ENCODE data around the gene ADGRA1.

ADGRA1 gene

DNA sequence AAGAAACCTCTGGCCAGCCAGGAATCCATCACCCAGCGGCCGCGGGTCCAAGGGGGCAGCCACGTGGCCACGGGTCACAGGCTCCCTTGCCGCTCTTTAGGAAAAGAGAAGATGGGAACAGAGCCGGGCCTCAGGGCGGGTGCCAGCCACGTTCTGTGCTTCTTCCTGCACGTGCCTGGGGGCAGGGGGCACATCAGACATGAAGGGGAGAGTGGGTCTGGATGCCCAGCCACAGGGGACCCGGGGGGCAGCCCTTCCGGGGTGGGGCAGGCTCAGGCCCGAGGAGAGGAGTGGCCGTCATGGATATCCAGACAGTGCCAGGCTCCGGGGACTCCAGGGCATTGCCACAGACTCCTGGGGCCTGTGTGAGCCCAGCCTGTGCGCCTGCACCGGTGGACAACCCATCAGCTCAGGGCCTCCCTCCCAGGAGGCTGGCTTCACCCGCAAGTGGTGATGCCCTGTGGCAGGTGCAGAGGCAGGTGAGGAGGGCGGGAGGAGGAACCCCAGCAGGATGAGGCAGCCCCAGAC, 31.0 kb upstream of the ADGRA1 start:
- DNase-seq, result no peak

DNA sequence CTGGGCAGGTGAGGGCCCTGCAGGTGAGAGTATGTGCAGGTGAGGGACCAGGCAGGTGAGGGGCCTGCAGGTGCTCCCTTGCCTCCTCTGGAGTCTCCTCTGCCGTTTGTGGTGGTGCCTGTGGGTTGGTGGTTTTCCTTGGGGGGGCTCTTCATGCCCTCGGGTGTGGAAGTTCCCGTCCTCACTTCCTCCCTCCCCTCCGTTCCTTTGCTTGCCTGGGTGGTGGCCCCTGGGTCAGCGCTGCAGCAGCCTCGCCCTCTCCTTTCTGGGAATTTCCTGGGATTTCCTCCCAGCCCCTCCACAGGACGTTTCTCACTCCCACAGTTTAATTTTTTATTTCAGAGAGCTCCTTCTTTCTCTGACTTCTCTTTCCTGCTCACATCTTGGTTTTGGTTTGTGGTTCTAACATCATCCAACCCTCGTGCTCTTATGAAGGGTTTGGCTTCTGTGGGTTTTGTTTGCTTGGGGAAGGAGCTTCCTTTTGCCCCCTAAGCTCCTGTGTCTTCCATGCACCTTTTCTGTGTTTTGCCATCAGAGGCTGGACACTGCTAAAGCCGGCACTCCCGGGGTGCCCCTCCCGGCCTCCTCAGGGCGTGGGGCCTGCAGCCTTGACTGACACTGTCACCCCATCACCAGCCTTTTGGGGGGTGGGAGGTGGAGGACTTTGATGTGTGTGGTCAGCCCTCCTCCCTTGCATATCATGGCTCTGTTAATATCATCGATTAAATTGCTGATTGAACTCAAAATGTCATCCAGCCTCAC, 29.2 kb upstream of the ADGRA1 start:
- no peak for DNase-seq

DNA sequence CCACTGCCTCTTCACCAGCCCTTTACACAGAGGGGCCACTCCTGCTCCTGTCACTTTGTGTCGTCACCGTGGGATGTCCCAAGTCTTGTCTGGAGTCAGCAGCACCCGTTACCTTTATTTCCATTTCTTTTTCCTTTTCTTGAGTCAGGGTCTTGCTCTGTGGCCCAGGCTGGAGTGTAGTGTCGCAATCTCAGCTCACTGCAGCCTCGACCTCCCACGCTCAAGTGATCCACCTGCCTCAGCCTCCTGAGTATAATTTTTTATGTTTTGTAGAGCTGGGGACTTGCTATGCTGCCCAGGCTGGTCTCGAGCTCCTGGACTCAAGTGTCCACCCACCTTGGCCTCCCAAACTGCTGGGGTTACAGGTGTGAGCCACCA, 28.6 kb upstream of the ADGRA1 start:
- DNase-seq, result no peak

DNA sequence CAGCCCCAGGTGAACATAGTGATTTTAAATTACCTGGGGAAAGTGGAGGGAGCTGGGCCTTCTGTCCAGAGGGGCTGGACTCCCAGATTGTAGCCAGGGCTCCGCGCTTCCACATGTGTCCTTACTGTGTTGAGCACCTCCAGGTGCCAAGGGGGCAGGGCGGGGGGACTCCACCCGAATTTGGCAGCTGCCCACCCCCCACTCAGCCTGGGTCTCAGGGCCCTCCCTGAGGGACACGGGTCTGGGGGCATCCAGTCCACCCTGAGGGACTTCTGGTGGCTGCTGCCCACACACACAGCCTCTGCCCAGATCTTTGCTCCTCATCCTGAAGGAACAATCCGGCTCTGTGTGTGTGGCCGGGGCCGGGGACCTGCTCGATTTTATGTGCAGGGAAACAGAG, 28.2 kb upstream of the ADGRA1 start:
- DNase-seq, result no peak

DNA sequence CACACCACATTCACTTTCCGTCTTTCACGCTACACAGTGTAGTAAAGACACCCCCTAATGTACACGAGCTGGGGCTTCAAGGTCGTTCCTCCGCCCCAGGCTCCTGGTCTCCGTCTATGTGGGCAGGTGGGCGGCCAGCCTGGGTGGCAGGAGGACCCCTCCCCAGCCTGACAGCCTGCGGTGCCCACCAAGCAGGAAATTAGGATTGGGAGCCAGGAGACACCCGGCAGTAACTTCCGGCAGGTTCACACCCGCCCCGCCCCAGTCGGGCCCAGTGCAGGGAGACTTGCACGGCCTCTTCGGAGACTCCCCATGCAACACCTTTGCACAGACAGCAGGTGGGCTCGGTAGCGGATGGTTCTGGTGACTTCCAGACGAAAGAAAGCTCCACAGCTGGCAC, 27.7 kb upstream of the ADGRA1 start:
- DNase-seq, result no peak

DNA sequence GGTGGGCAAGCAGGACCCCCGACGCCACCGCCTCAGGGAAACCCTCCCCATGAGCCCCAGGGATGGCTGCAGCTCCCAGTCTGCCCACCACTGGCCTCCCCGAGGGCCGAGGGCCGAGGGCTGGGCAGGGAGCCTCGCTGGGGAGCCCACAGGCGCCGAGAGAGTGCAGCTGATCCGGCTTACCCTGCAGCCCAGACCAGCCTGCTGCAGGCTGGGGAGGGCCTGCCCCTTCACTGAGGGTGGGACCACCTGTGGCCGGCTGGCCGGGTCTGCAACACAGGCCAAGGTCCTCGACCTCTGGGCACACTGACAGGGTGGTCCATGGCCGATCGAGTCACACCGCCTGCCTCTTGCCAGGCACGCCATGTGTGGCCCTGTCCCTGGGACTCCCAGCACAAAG, 27.3 kb upstream of the ADGRA1 start:
- DNase-seq, result no peak

DNA sequence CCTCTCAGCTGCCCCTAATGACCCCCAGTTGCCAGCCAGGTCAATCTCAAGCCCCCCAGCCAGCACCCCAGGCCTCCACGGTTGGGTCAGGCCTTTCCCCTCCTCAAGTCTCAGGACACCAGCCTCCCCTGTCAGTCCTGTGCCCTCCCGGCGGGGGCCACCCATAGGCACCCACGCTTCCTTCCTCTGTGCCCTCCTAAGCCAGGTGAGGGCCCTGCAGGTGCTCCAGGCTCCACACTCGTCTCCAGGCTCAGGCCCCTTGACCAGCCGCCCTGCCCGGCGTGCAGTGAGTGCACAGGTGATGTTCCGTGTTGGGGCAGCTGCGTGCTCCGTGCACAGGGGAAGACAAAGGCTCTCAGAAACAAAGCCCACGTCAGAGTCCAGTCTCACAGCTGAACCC, 26.8 kb upstream of the ADGRA1 start:
- no peak for DNase-seq

DNA sequence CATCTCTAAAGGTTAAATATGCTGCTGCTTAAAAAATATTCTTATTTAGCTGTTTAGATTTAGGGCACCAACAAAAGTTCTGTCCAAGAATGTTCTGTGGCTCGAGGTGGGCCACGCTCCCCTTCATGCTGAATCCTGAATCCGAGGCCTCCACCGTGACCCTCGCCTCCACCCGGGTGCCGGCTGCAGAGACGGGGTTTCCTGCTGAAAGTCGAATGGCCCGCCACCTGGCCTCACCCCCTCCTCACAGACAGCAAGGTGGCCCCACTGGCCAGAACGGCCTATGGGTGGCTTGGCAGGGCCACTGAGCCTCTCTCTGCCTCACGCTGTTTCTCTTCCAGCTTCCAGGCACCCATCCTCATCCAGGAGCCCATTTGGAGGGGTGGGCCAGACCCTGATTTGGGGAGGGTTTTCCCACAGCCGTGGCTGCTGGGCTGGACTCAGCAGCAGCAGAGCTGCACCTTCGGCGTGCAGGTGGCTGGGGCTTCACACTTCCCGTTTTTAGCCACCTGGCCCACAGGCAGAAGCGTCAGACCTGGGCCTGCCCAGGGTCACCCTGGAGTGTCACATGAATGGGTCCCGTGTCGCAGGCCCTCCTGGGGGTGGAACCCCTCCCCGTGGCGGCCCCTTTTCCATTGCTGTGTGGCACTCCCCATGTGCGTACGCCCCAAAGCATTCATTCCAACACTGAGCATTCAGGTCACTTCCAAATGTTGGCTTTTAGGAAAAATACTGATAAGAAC, 26.3 kb upstream of the ADGRA1 start:
- DNase-seq, result no peak

DNA sequence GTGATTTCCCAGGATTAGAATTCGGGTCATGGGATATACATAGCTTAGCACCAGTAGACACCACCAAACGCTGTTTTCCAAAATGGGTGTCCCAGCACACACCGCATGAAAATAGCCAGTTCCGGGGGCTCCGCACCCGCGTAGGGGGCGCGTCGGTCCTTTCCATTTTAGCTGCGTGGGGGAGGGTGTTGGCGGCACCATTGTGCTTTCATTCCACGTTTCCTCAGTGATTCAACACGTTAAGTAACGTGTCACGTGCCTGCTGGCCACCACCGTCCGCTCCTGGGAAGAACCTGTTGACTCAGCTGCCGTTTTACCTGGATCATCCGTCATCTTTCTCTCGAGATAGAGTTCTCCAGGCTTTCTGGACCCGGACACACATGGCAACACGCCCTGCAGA, 25.6 kb upstream of the ADGRA1 start:
- no peak for DNase-seq

DNA sequence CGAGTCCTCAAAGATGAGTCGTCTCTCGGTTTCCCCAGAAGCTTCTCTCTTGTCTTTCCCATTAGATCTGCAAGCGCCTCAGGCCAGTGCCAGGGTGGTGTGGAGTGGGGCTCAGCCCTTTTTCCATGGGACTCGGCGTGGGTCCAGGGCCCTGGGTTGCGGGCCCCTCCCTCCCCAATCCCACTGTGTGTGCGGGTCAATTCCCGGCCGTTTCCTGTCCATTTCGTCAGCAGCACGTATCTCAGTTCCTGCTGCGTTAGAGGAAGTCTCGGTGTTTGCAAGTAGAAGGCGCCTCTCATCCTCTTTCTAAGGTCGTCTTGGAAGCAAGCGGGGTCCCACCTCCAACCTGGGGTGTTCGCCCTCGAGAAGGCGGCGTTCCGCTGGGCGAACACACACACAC, 25.1 kb upstream of the ADGRA1 start:
- no peak for DNase-seq

DNA sequence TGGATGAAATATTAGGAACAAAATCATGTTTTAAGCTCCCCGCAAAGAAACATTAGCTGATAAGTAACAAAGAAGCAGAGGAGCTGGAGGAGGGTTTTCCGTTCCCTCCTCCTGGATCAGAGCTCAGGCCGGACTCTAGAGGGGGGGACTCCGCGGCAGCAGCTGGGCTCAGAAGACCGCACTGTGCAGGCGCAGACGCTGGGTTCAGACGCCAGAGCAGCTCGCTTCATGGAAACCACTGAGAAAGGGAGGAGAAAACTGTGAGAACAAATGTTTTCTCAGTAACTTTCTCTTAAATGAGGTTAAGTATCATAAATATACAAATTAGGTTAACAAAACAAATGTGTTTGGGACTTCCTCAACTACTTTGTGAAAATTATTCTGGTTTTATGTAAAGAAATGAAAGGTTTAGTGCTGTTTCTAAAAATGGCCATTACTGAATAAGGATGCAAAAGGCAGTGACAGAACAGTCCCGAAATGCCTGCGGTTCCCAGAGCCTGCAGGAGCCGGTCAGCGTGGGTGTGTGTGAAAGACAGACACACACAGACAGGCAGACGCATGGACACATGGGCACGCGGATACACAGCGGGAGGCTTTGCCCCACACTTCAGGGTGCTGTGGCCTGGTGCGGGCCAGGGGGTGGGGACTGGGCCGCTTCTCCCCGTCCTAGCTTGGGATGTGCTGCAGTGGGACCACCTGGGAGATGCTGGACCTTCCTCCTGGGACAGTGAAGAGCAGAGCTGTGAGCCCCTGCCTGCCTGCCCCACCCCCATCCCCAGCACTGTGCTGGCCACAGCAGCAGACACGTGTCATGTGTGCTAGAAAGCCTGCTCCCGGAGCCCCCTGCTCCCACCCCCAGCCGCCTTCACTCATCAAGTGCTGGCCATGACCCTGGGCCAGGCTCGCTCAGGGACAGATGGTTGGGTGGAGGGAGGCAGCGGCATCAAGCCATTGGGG, 20.3 kb upstream of the ADGRA1 start:
- DNase-seq, result no peak

DNA sequence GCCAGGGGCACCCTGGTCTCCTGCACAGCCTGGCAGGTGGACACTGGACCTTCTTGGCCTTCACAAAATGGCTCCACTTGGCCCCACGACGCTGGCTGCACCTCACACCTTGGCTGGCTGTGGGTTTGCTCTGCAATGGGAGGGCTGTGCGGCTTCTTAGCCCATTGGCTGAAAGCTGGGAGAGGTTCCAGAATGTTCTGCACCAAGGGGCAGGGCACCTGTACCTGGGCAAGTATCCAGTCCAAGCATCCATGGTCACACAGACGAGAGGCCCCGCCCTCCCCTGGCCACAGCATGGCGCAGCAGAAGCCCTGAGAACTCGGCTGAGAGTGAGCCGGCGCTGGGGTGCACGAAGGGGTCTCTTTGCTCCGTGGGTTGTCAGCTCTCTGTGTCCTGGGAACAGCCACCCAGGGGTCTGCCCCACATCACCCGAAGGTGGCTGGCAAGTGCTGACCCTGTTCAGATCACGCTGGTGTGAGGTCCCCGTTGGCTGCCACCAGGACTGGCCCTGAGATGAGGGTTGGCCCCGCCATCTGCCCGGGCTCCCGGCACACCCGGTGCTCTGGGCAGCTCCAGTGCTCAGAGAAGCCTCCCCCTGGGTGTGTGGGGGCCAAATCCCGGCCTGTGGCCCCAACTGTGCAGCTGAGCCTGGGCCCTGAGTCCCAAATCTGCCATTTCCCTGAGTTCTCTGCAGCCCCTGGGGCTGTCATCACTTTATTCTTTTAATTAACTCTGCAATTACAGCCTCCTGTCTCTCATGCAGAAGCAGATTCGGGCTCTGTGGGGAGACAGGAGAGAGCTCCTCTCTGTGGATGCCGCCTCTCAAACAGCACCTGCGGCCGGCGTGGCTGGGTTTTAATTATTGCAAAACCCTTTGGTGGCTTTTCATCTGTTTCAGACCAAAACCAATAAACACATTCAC, 19.4 kb upstream of the ADGRA1 start:
- DNase-seq, result no peak

DNA sequence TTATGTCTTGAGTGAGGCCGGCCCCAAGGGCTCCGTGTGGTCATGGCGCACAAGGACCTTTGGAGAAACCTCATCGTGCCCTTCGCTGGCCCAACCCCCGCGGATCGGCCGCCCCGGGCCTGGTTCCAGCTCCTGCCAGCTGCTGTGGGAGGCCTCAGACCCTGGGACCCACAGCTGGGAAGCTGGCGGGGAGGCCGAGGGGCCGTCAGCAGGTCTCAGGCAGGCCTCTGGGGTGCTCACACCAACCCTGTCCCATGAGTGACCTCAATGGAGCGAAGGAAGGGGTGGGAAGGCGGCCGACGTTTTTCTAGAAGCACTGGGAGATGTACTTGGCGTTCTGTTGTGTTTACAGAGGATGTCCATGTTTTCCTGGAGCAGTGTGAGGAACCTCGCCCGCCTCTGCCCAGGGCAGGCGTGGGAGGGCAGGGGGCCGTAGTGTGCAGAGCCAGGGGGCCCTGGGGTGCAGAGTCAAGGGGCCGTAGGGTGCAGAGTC, 18.6 kb upstream of the ADGRA1 start:
- no peak for DNase-seq

DNA sequence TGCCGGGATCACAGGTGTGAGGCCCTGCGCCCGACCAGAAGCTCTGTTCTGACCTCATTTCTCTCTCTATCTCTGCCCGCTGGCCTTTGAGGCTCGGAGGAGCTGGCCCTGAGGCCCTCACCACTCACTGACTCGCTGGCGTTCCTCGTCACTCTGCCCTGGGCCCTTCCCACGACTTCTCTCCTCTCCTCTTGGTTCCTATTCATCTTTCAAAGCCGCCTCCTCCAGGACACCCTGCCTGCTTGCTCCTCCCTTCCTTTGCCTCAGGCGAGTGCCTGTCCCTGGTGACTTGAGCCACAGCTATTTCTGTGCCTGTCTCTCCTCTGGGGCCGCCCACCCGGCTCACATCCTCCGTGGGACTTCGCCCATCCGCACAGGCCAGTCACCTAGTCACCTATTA, 17.3 kb upstream of the ADGRA1 start:
- no peak for DNase-seq

DNA sequence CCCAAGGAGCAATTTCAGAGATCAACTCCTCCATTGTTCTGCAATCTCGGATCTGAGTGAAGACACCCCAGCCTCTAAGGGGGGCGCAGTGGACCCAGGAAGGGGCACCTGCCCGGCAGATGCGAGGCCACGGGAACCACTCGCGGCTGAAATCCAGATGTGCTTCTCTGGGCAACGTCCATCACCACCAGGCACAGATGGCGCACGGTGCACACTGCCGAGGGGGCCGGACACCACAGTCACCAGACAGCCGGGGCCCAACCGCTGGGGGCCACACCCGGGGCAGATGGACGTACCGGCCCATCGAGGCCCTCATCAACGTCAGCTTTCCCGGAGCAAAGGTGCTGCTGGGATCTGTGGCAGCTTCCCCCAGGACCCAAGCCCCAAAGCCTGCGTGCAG, 16.9 kb upstream of the ADGRA1 start:
- DNase-seq, result no peak

DNA sequence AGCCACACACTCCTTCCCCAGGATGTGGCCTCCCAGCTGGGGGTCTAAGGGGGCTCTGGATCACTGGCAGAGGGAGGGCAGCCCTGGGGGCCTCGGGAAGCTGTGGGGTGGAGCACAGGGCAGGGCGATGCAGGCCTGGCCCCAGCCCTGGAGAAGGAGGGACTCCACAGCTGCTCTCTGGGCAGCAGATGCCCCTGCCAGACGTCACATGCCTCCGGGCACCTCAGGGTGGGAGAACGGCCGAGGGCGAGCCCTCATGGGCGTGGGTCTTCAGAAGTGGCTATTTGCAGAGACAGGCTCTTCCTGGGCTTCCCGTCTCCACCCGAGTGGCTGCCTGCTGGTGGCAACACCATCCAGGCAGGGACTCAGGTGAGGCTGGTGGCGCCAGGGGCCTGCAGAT, 16.0 kb upstream of the ADGRA1 start:
- no peak for DNase-seq

DNA sequence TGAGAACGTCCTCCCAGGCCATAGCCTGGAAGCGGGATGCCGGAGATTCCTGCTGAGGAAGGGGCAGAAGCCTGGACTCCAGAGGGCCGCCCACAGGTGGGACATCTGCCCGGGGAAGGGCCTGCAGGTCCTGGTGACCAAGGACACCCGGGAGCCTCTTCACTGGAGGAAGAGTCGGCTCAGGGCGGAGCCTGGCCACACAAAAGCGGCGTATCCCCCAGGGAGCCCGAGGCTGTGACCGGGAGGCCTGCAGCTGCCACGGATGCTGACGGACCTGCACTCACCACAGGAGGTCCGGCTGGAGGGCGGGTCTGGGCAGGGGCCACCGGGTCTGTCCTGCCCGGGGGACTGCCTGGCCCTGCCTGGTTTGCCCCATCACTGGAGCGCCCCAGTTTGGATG, 15.5 kb upstream of the ADGRA1 start:
- no peak for DNase-seq

DNA sequence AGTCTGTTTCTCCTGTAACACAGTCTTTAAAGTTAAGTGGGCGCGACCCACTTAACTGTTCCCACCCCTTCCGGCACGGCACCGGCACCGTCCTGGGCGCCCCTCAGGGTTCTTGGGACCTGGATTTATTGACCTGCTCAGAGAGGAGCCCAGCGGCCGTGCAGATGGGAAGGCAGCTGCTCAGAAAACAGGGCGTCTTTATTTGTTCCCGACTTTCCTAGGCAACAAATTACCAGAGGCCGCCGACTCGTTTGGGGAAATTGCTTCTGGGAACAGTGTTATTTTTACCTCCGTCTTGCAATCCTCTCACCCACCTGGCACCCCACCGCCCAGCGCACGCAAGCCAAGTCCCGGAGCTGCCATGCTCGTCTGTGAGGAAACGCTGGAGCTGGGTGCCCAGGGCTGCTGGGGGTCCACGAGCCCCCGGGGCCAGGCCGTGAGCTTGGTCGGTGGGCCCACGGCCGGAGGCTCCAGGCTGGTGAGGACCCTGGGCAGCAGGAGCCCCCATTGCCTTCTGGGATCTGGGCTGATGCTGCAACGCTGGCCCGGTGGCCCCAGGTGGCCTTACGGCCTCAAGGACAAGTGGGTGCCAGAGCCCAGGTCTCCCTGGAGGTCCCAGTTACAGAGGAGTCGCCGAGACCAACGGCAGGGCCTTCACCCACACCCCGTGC, 14.9 kb upstream of the ADGRA1 start:
- no peak for DNase-seq

DNA sequence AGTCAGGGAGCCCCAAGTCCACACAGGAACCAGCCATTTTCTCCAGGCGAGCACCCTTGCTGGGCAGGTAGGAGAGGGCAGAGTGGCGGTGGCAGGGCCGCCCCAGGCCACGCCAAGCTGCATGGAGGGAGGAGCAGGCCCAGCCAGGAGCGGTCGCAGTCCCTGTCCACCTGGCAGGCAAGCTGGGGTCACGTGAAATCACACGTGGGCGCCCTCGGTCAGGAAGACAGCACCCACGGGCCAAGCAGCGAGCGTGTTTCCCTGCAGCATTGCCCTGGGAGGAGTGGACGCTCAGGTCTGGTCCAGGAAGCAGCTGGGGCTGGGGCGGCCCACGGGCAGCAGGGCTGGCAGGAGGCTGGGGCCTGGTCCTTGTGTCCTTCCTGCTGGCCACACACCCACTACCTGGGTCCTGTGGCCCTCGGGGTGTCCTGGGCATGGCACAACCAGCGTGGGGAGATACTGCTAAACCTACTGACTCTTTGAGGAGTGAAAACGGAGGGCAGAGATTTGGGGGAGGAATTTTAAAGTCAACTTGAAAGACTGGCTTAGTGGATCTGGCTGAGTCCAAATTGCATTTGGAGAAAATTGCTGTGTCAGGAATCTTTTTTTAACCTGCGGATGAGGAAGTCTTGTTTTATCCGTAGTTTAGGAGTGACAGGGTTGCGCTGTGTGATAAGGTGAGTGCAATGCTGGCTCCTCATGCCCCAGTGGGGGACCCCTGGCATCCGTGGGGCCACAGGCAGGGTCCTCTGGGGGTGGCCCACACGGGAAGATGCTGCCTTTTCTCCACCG, 12.2 kb upstream of the ADGRA1 start:
- no peak for DNase-seq

DNA sequence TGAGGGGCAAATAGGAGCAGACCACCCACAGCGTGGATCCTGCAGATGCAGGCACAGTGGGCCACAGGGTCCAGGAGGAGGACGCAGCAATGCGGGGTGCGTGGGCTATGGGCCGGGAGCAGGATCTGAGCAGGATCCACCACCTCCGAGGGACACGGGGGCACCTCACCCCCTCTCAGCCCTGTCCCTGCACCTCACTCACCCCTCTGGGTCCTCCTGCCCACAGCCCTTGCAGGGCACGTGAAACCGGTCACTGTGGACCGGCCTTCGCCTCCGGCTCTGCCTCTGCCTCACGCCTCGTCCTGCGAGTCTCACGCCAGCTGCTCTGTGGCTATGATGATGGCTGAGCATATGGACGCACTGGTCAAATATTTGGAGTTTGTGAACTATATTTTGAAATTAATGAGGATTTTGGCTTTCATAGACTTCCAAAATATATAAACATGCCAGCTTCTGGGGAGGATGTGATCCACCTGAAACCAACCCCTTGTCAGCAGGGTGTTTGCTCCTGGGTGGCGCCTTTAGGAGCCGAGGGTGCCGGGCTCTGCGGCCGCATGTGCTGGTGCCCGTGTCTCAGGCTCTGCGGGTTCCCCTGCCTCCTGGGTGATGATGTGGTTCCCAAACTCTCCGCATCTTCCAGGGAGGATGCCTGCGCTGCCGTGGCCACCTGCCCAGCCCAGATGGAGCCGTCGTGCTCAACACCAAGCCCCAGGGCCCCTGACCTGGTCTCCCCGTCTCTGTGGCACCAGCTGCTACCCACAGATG, 11.3 kb upstream of the ADGRA1 start:
- no peak for DNase-seq
